ENCODE data around the gene SLC44A4. TPM values are rescaled to one million over a fixed set of nuclear protein-coding genes. Genes with fewer than 3 reads are reported as not detected.
"Not testable (repeated sequence)": the region's sequence is repeated elsewhere in the genome, so short reads cannot be mapped to it uniquely, and the experiment has no call there.

Gene SLC44A4
- total RNA-seq, 2 experiments from 2014 or later: 0.39 TPM; not detected in 1

- ChIA-PET CTCF (interaction anchor here (0.5 kb wide), 1 partner anchor 12 kb away, joined by 3 read pairs; no protein-coding TSS in a partner anchor), POLR2A (interaction anchor here (0.6 kb wide), 1 partner anchor 198 kb away, joined by 3 read pairs; the partner anchor contains the start of gene BAG6)
- Mint-ChIP-seq H3K27ac (no peak overlapping the region), H3K27me3 (ENCODE audit: low read depth) (no peaks in the 10 kb centered on the region), H3K4me1 (ENCODE audit: low read depth) (no peaks in the 10 kb centered on the region), H3K4me3 (no peak overlapping the region), H3K9me3 (ENCODE audit: insufficient read depth) (peaks cover 7% of the 10 kb centered on the region), H3K36me3 (ENCODE audit: low read depth) (peaks cover 2% of the 10 kb centered on the region)
- DNase-seq: no peak
- no peak for ATAC-seq
Observed at GRCh38 chr6:31850765-31851484, 27.9 kb downstream of the SLC44A4 start.

- no peak for ATAC-seq
- DNase-seq: no peak
- ChIA-PET CTCF (interaction anchor here (0.9 kb wide), 1 partner anchor 77 kb away, joined by 3 read pairs; no protein-coding TSS in a partner anchor), POLR2A (no interaction called here)
- Mint-ChIP-seq H3K4me1 (ENCODE audit: low read depth) (no peaks in the 10 kb centered on the region), H3K27me3 (ENCODE audit: low read depth) (no peaks in the 10 kb centered on the region), H3K27ac (no peak overlapping the region), H3K9me3 (ENCODE audit: insufficient read depth) (peaks cover under 1% of the 10 kb centered on the region), H3K36me3 (ENCODE audit: low read depth) (peaks cover 5% of the 10 kb centered on the region), H3K4me3 (no peak overlapping the region)
Observed at GRCh38 chr6:31847276-31847978, 31.4 kb downstream of the SLC44A4 start.

DNA sequence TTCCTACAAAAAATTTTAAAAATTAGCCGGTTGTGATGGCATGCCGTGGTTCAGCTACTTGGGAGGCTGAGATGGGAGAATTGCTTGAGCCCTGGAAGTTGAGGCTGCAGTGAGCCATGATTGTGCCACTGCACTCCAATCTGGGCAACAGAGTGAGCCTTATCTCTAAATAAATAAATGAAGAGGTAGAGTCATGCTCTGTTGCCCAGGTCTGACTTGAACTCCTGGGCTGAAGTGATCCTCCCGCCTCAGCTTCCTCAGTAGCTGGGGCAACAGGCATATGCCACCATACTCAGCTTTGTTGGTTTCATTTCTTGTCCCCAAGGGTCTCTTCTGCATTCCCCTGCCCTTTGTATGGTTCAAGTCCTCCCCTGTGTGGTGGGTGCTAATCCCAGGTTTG lies 34.3 kb downstream of the SLC44A4 start:
- no peak overlapping the region for H3K4me3 Mint-ChIP-seq
- POLR2A ChIA-PET: interaction anchor here (1.2 to 2.2 kb wide), 2 partner anchors 10 to 18 kb away, joined by 3 to 10 read pairs; partner anchors contain the start of gene NEU1
- H3K27ac Mint-ChIP-seq: no peak overlapping the region
- CTCF ChIA-PET: no interaction called here
- H3K4me1 Mint-ChIP-seq (ENCODE audit: low read depth): peaks cover 6% of the 10 kb centered on the region
- no peaks in the 10 kb centered on the region for H3K27me3 Mint-ChIP-seq (ENCODE audit: low read depth)
- peaks cover 28% of the 10 kb centered on the region for H3K36me3 Mint-ChIP-seq (ENCODE audit: low read depth)
- H3K9me3 Mint-ChIP-seq (ENCODE audit: insufficient read depth): no peaks in the 10 kb centered on the region
- ATAC-seq: no peak
- DNase-seq: no peak

GRCh38 chr6:31842053-31842452 lies 36.7 kb downstream of the SLC44A4 start:
- H3K4me3 Mint-ChIP-seq: no peak overlapping the region
- no peak overlapping the region for H3K27ac Mint-ChIP-seq
- DNase-seq (no peak), ATAC-seq (no peak)
- no peaks in the 10 kb centered on the region for H3K9me3 Mint-ChIP-seq (ENCODE audit: insufficient read depth)
- no peaks in the 10 kb centered on the region for H3K27me3 Mint-ChIP-seq (ENCODE audit: low read depth)
- POLR2A ChIA-PET: interaction anchor here (0.7 kb wide), 1 partner anchor 249 kb away, joined by 3 read pairs; the partner anchor contains the start of gene NCR3
- CTCF ChIA-PET: no interaction called here
- H3K4me1 Mint-ChIP-seq (ENCODE audit: low read depth): peaks cover 26% of the 10 kb centered on the region
- H3K36me3 Mint-ChIP-seq (ENCODE audit: low read depth): peaks cover 51% of the 10 kb centered on the region

- H3K9me3 Mint-ChIP-seq (ENCODE audit: insufficient read depth); H3K27me3 Mint-ChIP-seq (ENCODE audit: low read depth); H3K27ac Mint-ChIP-seq; DNase-seq; H3K4me3 Mint-ChIP-seq; ATAC-seq: not testable (repeated sequence)
- CTCF ChIA-PET: interaction anchor here (1.3 to 1.5 kb wide), 2 partner anchors 9 to 23 kb away, joined by 3 to 4 read pairs; partner anchors contain the start of gene NEU1
- POLR2A ChIA-PET: interaction anchor here (1.0 to 1.2 kb wide), 2 partner anchors 12 to 40 kb away, joined by 3 read pairs; partner anchors contain the start of gene HSPA1B
- Mint-ChIP-seq H3K4me1 (ENCODE audit: low read depth) (peaks cover 38% of the 10 kb centered on the region), H3K36me3 (ENCODE audit: low read depth) (peaks cover 67% of the 10 kb centered on the region)
Observed at GRCh38 chr6:31839779-31840126, 39.0 kb downstream of the SLC44A4 start.

DNA sequence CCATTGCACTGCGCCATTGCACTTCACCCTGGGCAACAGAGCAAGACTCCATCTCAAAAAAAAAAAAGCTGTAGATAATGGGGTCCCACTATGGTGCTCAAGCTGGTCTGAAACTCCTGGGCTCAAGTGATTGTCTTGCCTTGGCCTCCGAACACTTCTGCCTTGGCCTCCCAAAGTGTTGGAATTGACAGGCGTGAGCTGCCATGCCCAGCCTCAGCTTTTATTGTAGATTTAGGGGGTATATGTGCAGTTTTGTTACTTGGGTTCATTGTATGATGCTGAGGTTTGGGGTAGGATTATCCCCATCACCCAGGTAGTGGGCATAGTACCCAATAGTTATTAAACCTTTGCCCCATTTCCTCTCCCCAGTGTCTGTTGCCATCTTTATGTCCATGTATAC lies 39.8 kb downstream of the SLC44A4 start:
- Mint-ChIP-seq H3K36me3 (ENCODE audit: low read depth) (peaks cover 68% of the 10 kb centered on the region), H3K27ac (no peak overlapping the region), H3K9me3 (ENCODE audit: insufficient read depth) (no peaks in the 10 kb centered on the region), H3K4me3 (no peak overlapping the region), H3K4me1 (ENCODE audit: low read depth) (peaks cover 42% of the 10 kb centered on the region), H3K27me3 (ENCODE audit: low read depth) (no peaks in the 10 kb centered on the region)
- POLR2A ChIA-PET: no interaction called here
- DNase-seq (no peak), ATAC-seq (no peak)
- CTCF ChIA-PET: interaction anchor here (0.6 to 1.7 kb wide), 4 partner anchors 9 to 121 kb away, joined by 3 to 5 read pairs (median 4); partner anchors contain the start of gene NEU1

- POLR2A ChIA-PET; DNase-seq; H3K9me3 Mint-ChIP-seq (ENCODE audit: insufficient read depth); ATAC-seq; H3K27me3 Mint-ChIP-seq (ENCODE audit: low read depth): not testable (repeated sequence)
- H3K27ac Mint-ChIP-seq: peak overlapping the region; percentile 92
- peak overlapping the region; percentile 98 for H3K4me3 Mint-ChIP-seq
- CTCF ChIA-PET: interaction anchor here (1.7 kb wide), 1 partner anchor 114 kb away, joined by 5 read pairs; no protein-coding TSS in a partner anchor
- peaks cover 44% of the 10 kb centered on the region for H3K4me1 Mint-ChIP-seq (ENCODE audit: low read depth)
- H3K36me3 Mint-ChIP-seq (ENCODE audit: low read depth): peaks cover 68% of the 10 kb centered on the region
Observed at GRCh38 chr6:31838114-31838553, 40.7 kb downstream of the SLC44A4 start.

DNA sequence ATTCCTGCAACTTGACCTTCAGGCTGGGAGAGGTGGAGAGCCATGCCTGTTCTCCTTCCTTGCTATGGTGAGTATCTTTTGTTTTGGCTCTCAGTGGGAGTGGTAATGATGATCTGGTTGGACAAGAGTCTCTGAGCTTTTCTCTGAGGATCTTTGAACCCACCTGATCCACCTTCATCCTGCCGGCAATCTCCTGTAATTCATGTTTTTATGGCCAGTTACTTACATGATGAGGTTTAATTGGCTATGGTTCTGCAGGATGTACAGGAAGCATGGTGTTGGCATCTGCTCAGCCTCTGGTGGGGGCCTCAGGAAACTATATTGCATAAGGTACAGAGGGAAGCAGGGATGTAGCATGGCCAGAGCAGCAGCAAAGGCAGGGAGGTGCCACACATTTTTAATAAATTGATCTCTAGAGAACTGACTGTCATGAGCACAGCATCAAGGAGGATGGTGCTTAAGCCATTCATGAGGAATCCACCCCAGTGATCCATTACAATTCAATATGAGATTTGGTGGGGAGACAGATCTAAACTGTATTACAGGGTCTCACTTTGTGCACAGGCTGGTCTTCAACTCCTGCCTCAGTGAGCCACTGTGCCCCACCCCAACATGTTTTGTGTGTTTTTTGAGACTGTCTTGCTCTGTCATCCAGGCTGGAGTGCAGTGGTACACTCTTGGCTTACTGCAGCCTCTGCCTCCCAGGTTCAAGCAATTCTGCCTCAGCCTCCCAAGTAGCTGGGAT lies 41.3 kb downstream of the SLC44A4 start:
- H3K4me3 Mint-ChIP-seq: peak overlapping the region; percentile 98
- peak overlapping the region; percentile 92 for H3K27ac Mint-ChIP-seq
- ChIA-PET POLR2A (interaction anchor here (0.6 to 1.3 kb wide), 2 partner anchors 25 to 269 kb away, joined by 3 to 5 read pairs; partner anchors contain the start of gene NEU1), CTCF (interaction anchor here (1.1 to 1.7 kb wide), 4 partner anchors 26 to 115 kb away, joined by 3 to 5 read pairs (median 4); partner anchors contain the start of genes NEU1 and VARS1)
- H3K4me1 Mint-ChIP-seq (ENCODE audit: low read depth): peaks cover 47% of the 10 kb centered on the region
- peaks cover 68% of the 10 kb centered on the region for H3K36me3 Mint-ChIP-seq (ENCODE audit: low read depth)
- no peaks in the 10 kb centered on the region for H3K9me3 Mint-ChIP-seq (ENCODE audit: insufficient read depth)
- H3K27me3 Mint-ChIP-seq (ENCODE audit: low read depth): no peaks in the 10 kb centered on the region
- ATAC-seq: no peak
- DNase-seq: no peak

GRCh38 chr6:31836474-31837368 lies 42.1 kb downstream of the SLC44A4 start:
- Mint-ChIP-seq H3K4me3 (peak overlapping the region; percentile 98), H3K36me3 (ENCODE audit: low read depth) (peaks cover 65% of the 10 kb centered on the region), H3K27ac (peak overlapping the region; percentile 92), H3K4me1 (ENCODE audit: low read depth) (peaks cover 47% of the 10 kb centered on the region), H3K9me3 (ENCODE audit: insufficient read depth) (no peaks in the 10 kb centered on the region), H3K27me3 (ENCODE audit: low read depth) (no peaks in the 10 kb centered on the region)
- DNase-seq (no peak), ATAC-seq (no peak)
- ChIA-PET CTCF (interaction anchor here (1.1 to 1.6 kb wide), 4 partner anchors 26 to 291 kb away, joined by 3 to 4 read pairs (median 4); partner anchors contain the start of genes ATP6V1G2, NEU1 and VARS1), POLR2A (interaction anchor here (0.6 to 2.1 kb wide), 6 partner anchors 9 to 268 kb away, joined by 3 to 8 read pairs (median 4); partner anchors contain the start of genes CSNK2B, EHMT2, GPANK1 and HSPA1B)

GRCh38 chr6:31836047-31836473 lies 42.7 kb downstream of the SLC44A4 start:
- H3K27me3 Mint-ChIP-seq (ENCODE audit: low read depth): no peaks in the 10 kb centered on the region
- no peak for ATAC-seq
- no peaks in the 10 kb centered on the region for H3K9me3 Mint-ChIP-seq (ENCODE audit: insufficient read depth)
- H3K27ac Mint-ChIP-seq: peak overlapping the region; percentile 92
- H3K36me3 Mint-ChIP-seq (ENCODE audit: low read depth): peaks cover 61% of the 10 kb centered on the region
- H3K4me3 Mint-ChIP-seq: peak overlapping the region; percentile 98
- ChIA-PET CTCF (interaction anchor here (0.9 to 1.6 kb wide), 5 partner anchors 27 to 290 kb away, joined by 3 to 5 read pairs (median 4); partner anchors contain the start of genes ATP6V1G2 and NEU1), POLR2A (interaction anchor here (0.8 to 2.1 kb wide), 7 partner anchors 8 to 171 kb away, joined by 3 to 10 read pairs (median 4); partner anchors contain the start of genes CLIC1, CSNK2B, EHMT2 and GPANK1)
- H3K4me1 Mint-ChIP-seq (ENCODE audit: low read depth): peaks cover 52% of the 10 kb centered on the region
- DNase-seq: no peak
